Activated T-helper 2 cell treated with anti-CD3 and anti-CD28 coated beads, Interferon-gamma antibody, Interleukin-2, Interleukin-4, amounts not matched to agents 10 μg/mL and 5 μg/mL and 100 μg/mL, durations not matched to agents 14 hours and 24 hours and 36 hours (primary cell): ENCODE measurements around the gene ACADS. TPM values are rescaled to one million over a fixed set of nuclear protein-coding genes. Genes with fewer than 3 reads are reported as not detected.
A peak's percentile ranks its signal among the peaks of the same experiment; 100 is the strongest.

ENCODE experiments used
- DNase-seq: peaks from one replicate; pipeline ENCODE4 v3.0.0; 2021; ENCODE audit warnings: low spot score
- H3K27ac Mint-ChIP-seq: one replicate; pipeline ENCODE4 v1.8.0; 2021; ENCODE audit warnings: mixed read lengths
- H3K27me3 Mint-ChIP-seq: one replicate; pipeline ENCODE4 v1.8.0; 2021; ENCODE audit warnings: low read depth, mixed read lengths
- H3K36me3 Mint-ChIP-seq: one replicate; pipeline ENCODE4 v1.8.0; 2021; ENCODE audit warnings: low read depth, mixed read lengths
- H3K4me1 Mint-ChIP-seq: one replicate; pipeline ENCODE4 v1.8.0; 2021; ENCODE audit warnings: low read depth, mixed read lengths
- H3K4me3 Mint-ChIP-seq: one replicate; pipeline ENCODE4 v1.8.0; 2021; ENCODE audit warnings: low read depth, mild to moderate bottlenecking, moderate library complexity, mixed read lengths
- H3K9me3 Mint-ChIP-seq: one replicate; pipeline ENCODE4 v1.8.0; 2021; ENCODE audit warnings: mixed read lengths
- intact Hi-C: fragments of 100-400 bp; cut with micrococcal nuclease; formaldehyde crosslinking; loops from one replicate; pipeline ENCODE4 v1.15.1; 2023
- total RNA-seq: library from RNA; stranded (reverse); gene quantifications from 2 replicates; pipeline ENCODE4 v1.2.3, GENCODE V29; 2022

The ACADS gene
- total RNA-seq, 1 donor from 2014 or later: 16.4 TPM

DNA sequence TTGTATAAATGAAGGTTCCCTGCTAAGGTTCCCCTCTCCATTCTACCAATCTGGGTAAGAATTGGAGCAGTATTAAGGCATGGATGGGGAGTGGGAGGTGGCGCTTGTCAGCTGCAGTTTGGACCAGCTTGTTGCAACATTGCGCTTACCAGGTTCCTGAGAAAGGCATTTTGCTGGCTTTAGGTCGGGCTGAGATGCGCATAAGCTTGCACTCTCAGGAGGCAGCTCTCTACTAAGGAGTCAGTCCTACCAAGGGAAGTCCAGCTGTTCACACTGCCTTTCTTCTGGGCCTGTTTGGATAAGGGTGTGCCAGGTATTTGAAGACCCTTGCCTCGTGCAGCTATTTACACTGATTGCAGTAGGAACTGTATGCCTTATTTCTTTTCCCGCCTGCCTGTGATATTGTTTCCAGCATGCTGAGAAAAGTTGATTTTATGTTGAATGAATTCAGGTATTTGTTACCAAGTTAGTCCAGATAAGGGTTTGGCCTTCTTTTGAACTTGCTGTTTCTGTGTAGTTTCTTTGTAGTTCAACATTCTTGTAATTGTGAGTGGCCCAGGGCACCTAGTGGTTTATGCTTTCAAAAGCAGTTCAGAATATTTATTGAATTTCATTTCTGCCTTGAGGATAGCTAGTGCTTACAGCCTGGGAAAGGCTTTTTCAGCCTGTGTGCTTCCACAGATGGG lies 36.1 kb upstream of the ACADS start:
- DNase-seq: no peak
- Mint-ChIP-seq H3K4me1 (peaks cover 57% of the 10 kb centered on the region), H3K27me3 (no peaks in the 10 kb centered on the region), H3K9me3 (no peaks in the 10 kb centered on the region), H3K4me3 (peak overlapping the region; percentile 89), H3K27ac (no peak overlapping the region), H3K36me3 (peaks cover 41% of the 10 kb centered on the region)
- intact Hi-C loops: loop anchor here (5.0 kb wide), 2 partner anchors 38 to 1022 kb away; partner anchors contain the start of genes ACADS and PRKAB1

DNA sequence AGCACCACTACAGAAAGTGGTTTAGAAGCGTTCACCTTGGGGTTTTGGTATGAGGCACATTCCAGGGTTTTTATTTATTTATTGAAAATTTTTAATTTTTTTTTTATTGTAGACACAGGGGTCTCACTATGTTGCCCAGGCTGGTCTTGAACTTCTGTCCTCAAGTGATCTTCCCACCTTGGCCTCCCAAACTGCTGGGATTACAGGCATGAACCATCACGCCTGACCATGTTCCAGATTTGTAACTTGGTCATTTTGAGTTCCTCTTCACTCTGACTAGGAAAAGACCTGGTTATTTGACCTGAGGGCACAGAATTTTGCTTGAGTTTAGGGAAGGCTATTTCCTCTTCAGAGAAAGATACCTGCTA lies 35.6 kb upstream of the ACADS start:
- DNase-seq: no peak
- Mint-ChIP-seq H3K27ac (no peak overlapping the region), H3K27me3 (no peaks in the 10 kb centered on the region), H3K36me3 (peaks cover 46% of the 10 kb centered on the region), H3K9me3 (no peaks in the 10 kb centered on the region), H3K4me3 (no peak overlapping the region), H3K4me1 (peaks cover 52% of the 10 kb centered on the region)
- intact Hi-C loops: no loop called here

DNA sequence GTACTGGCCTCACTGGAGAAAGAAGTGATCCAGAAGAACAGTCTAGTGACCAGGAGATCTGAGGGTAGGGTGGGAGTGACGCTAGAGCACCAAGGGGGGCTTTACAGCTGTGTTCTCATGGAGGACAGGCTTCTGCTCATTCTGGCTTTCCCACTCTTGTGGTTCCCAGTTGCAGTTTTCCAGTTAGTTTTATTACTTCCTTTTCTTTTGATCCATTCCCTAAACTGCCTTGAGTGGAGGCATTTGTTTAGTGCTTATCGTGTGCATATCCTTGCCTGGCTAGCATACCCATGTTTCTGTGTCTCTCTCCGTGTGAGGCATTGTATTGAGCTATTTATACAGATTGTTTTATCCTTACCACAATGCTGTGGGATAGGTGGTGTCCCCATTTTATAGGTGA lies 34.6 kb upstream of the ACADS start:
- peaks cover 47% of the 10 kb centered on the region for H3K4me1 Mint-ChIP-seq
- intact Hi-C loops: no loop called here
- no peak overlapping the region for H3K4me3 Mint-ChIP-seq
- H3K36me3 Mint-ChIP-seq: peaks cover 54% of the 10 kb centered on the region
- no peaks in the 10 kb centered on the region for H3K27me3 Mint-ChIP-seq
- no peak for DNase-seq
- H3K27ac Mint-ChIP-seq: no peak overlapping the region
- H3K9me3 Mint-ChIP-seq: no peaks in the 10 kb centered on the region

DNA sequence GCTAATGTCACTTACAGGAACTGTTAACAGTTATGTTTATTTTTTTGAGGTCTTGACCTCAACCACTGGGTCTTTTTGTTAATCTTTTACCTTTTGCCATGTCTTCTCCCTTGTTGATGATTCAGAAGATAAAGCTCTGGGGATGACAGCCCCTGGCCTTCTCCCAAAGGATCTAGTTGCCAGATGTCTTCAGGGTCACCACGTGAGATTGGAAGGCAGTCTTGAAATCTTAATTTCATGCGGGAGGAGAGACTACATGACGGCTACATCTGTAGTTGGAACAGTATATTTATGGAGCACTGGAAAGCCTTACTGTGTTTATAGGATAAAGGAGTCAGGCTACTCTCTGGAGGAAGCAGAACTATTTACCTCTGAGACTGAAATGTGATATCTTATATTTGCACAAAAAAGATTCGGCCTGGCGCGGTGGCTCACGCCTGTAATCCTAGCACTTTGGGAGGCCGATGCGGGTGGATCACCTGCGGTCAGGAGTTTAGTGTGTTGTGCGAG lies 33.0 kb upstream of the ACADS start:
- no peak for DNase-seq
- Mint-ChIP-seq H3K9me3 (no peaks in the 10 kb centered on the region), H3K27ac (peak overlapping the region; percentile 93), H3K36me3 (peaks cover 70% of the 10 kb centered on the region), H3K4me3 (peak overlapping the region; percentile 19), H3K4me1 (peaks cover 47% of the 10 kb centered on the region), H3K27me3 (no peaks in the 10 kb centered on the region)
- intact Hi-C loops: no loop called here

DNA sequence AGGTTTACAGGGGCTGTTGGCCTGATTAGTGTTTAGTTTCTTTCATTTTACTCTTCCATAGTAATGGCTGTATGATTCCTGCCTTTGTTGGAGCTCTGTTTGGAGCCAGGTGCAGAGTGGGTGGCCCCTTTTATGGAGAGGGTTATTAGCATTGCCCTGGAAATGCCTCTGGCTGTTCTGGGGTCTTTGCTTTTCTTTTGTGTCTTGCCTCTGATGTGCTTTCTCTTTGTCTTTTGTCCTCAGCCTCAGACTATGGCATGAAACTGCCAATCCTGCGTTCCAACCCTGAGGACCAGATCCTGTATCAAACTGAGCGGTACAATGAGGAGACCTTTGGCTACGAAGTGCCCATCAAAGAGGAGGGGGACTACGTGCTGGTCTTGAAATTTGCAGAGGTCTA lies 31.8 kb upstream of the ACADS start:
- intact Hi-C loops: no loop called here
- peaks cover 78% of the 10 kb centered on the region for H3K36me3 Mint-ChIP-seq
- peak overlapping the region; percentile 4 for H3K27ac Mint-ChIP-seq
- H3K9me3 Mint-ChIP-seq: no peaks in the 10 kb centered on the region
- no peak overlapping the region for H3K4me3 Mint-ChIP-seq
- H3K27me3 Mint-ChIP-seq: no peaks in the 10 kb centered on the region
- peaks cover 37% of the 10 kb centered on the region for H3K4me1 Mint-ChIP-seq
- DNase-seq: no peak

DNA sequence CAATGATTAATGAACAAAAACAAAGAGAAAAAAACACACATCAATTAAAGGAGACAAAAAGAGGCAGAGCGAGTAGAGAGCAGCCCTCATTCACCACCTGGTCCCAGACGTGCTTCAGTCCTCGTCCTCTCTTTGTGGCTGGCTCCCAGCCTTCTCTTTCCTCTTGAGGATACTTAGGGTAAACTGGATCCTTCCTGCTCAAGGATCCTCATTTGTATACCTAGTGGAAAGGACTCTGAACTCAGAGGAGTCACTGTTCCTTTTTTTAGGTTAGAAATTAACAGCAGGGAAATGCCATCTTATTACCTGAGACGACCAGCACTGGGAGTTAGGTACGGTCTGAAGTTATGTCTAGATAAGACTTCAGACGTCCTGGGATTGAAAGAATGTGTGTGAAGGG lies 29.0 kb upstream of the ACADS start:
- H3K4me3 Mint-ChIP-seq: no peak overlapping the region
- peaks cover 91% of the 10 kb centered on the region for H3K36me3 Mint-ChIP-seq
- intact Hi-C loops: no loop called here
- no peaks in the 10 kb centered on the region for H3K9me3 Mint-ChIP-seq
- peaks cover 16% of the 10 kb centered on the region for H3K4me1 Mint-ChIP-seq
- no peak overlapping the region for H3K27ac Mint-ChIP-seq
- no peak for DNase-seq
- H3K27me3 Mint-ChIP-seq: no peaks in the 10 kb centered on the region

DNA sequence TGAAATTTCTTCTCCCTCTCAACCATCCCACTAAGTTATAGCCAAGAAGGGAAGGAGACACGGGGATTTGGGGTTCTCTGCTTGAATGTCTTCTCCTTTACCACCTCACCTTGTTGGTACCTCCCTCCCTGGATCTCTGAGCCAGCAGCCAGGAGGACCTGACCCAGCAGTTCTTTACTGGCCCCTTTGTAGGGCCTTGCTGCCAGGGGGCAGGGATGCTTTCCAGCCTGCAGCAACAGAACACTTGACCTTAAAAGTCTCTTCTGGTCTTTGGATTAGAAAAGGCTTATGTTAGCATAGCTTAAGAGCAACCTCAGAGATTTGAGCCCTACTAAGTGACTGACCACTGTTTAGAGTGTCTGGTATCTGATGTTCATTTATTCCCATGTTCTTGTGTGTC lies 28.3 kb upstream of the ACADS start:
- peaks cover 92% of the 10 kb centered on the region for H3K36me3 Mint-ChIP-seq
- H3K9me3 Mint-ChIP-seq: no peaks in the 10 kb centered on the region

DNA sequence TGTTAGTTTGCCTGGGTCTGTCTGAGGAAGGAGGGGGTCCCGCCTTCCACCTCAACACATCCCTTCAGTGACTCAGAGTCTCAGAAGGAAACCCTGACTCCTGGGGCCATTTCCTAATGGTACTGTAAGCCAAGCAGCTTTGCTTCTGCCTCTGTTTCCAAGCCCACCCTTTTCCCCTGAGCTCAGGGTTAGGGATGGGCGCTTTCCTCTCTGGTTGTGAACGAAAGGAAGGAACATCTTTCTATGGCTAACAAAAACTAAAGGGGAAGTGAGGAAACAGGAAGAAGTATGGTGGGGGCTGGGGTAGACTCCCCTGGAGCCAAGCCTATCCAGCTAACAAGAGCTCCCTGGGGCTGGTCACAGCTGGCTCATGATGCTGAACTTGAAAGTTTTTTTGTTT lies 27.0 kb upstream of the ACADS start:
- intact Hi-C loops: no loop called here
- no peak for DNase-seq
- Mint-ChIP-seq H3K9me3 (no peaks in the 10 kb centered on the region), H3K4me1 (no peaks in the 10 kb centered on the region), H3K27me3 (no peaks in the 10 kb centered on the region), H3K4me3 (no peak overlapping the region), H3K36me3 (peaks cover 89% of the 10 kb centered on the region), H3K27ac (peak overlapping the region; percentile 36)

More for the DNA sequence above, 28.3 kb upstream of the ACADS start:
- Mint-ChIP-seq H3K4me3 (no peak overlapping the region), H3K27me3 (no peaks in the 10 kb centered on the region), H3K27ac (no peak overlapping the region), H3K4me1 (peaks cover 10% of the 10 kb centered on the region)
- intact Hi-C loops: no loop called here
- DNase-seq: no peak

DNA sequence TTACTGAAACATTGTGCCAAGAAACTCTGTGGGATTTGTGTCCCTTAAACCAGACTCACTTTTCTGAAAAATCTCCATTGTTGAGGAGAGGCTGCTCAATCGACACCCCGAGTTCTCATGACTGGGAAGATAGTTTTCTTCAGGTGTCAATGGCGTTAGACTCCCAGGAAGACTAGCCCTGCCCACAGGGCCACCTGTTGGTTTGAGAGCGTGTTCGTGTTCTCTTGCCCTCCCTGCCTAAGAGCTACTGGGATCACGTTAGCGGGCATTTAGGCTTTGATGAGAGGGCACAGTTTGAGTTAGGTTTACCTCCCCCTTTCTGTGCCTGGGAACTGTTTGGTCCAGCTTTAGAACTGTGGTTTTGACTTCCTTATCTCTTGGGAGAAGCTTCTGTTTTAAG lies 26.1 kb upstream of the ACADS start:
- Mint-ChIP-seq H3K27ac (no peak overlapping the region), H3K4me1 (no peaks in the 10 kb centered on the region), H3K9me3 (no peaks in the 10 kb centered on the region), H3K4me3 (no peak overlapping the region), H3K36me3 (peaks cover 84% of the 10 kb centered on the region), H3K27me3 (no peaks in the 10 kb centered on the region)
- intact Hi-C loops: no loop called here
- no peak for DNase-seq

DNA sequence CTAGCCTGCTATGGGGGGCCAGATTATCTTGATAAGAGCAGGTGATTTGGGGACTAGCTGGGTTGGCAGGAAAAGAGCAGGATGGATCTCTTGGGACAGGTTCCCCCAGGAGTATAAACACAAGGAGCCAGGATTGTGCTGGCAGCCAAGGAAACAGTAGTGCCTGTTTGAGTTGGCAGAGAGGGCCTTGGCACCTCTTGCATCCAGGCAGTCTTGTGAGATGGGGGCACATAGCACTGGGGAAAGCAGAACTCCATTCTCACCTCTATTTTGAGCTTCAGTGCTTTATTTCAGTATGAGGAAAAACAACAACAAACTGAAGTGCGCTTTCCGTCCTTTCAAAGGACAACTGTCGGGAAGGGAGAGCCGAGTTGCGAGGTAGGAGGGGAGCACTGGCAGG lies 24.7 kb upstream of the ACADS start:
- Mint-ChIP-seq H3K27ac (peak overlapping the region; percentile 47), H3K9me3 (no peaks in the 10 kb centered on the region), H3K27me3 (no peaks in the 10 kb centered on the region), H3K36me3 (peaks cover 71% of the 10 kb centered on the region), H3K4me3 (no peak overlapping the region), H3K4me1 (no peaks in the 10 kb centered on the region)
- DNase-seq: no peak
- intact Hi-C loops: no loop called here

DNA sequence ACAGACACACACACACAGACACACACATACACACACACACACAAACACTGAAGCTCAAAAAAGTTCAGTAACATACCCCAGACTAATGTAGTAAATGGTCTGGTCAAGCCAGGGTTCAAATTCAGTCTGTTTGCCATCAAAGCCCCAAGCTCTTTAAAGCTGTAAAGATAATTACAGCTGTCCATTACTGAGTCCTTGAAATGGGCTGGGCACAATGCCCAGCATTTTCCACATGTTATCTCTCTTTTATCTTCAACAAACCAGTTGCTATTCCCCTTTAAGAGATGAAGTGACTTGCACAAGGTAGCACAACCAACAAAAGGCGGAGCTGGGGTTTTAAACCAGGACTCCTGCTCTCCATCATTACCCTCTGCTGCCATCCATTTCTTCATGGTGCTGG lies 23.0 kb upstream of the ACADS start:
- no peaks in the 10 kb centered on the region for H3K27me3 Mint-ChIP-seq

DNA sequence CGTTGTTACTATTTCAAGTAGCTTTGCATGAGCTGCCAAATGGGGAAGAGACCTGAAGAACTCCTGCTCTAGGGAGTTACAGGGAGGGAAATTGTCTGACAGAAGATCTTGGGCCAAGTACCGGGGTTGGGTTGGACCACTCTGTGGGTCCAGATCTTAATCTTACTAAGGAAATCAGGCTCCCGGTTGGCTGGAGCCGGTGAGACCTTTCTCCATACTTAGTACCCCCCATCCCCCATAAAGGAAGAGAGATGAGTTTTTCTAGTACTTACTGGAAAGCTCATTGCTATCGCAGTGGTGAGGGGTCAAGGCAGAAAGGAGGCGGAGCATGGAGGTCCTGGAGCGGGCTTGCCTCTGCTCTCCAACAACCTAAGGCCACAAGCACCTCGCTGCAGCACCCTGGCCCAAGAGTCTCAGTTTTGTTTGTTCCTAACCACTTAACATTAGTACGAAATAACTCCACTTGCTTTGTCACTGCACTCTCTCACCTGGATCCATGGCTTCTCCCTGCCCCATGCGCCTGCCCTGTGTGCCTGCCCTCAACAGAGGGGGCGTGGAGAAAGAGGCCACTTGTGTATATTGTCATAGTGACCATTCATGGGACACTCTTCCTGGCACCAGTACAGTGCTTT lies 22.2 kb upstream of the ACADS start:
- Mint-ChIP-seq H3K4me1 (no peaks in the 10 kb centered on the region), H3K36me3 (peaks cover 48% of the 10 kb centered on the region), H3K27ac (no peak overlapping the region)

More for the DNA sequence above, 23.0 kb upstream of the ACADS start:
- no peak for DNase-seq
- peaks cover 54% of the 10 kb centered on the region for H3K36me3 Mint-ChIP-seq
- no peak overlapping the region for H3K4me3 Mint-ChIP-seq
- intact Hi-C loops: no loop called here
- no peak overlapping the region for H3K27ac Mint-ChIP-seq
- H3K4me1 Mint-ChIP-seq: no peaks in the 10 kb centered on the region
- H3K9me3 Mint-ChIP-seq: no peaks in the 10 kb centered on the region

DNA sequence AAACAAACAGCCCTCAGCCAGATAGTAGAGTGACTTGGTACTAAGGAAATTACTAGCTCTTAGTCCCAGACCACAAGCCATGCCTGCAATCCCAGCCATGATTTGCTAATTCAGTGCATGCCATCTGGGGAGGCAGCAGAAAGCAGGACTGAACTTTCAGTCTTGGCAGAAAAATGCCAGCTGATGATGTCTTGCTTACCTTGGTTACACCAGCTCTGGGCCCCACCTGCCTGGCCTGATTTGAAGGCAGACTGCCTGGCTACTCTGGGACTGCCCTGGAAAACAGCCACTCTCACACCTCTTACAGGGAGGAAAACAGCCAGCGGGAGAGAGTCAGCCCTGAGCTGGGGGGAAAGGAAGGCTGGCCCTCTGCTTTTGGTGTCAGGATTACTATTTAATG lies 20.0 kb upstream of the ACADS start:
- no peak overlapping the region for H3K27ac Mint-ChIP-seq
- no peaks in the 10 kb centered on the region for H3K27me3 Mint-ChIP-seq
- H3K36me3 Mint-ChIP-seq: peaks cover 26% of the 10 kb centered on the region
- intact Hi-C loops: no loop called here
- no peak for DNase-seq
- H3K4me3 Mint-ChIP-seq: no peak overlapping the region
- H3K4me1 Mint-ChIP-seq: peaks cover 4% of the 10 kb centered on the region
- no peaks in the 10 kb centered on the region for H3K9me3 Mint-ChIP-seq

More for the DNA sequence above, 22.2 kb upstream of the ACADS start:
- H3K4me3 Mint-ChIP-seq: no peak overlapping the region
- no peak for DNase-seq
- H3K9me3 Mint-ChIP-seq: no peaks in the 10 kb centered on the region
- intact Hi-C loops: no loop called here
- no peaks in the 10 kb centered on the region for H3K27me3 Mint-ChIP-seq
